D721Med (cell line): ENCODE measurements around the gene CPS1.
A peak's percentile ranks its signal among the peaks of the same experiment; 100 is the strongest.

Source experiments
- DNase-seq: peaks from one replicate; pipeline ENCODE4 v3.0.0; 2011; ENCODE audit warnings: low spot score; ENCODE audit not compliant: insufficient read length
- FAIRE-seq: peaks from 2 replicates; lab custom pipeline; 2011; peaks lifted over from hg19 to GRCh38; lab: Jason Lieb, UNC
- TF ChIP-seq, protein P1 (sequence below): IDR thresholded peaks from 2 replicates; pipeline ENCODE4 v1.5.1; 2012; ENCODE audit warnings: mild to moderate bottlenecking, control low read depth; ENCODE audit not compliant: insufficient read depth; ENCODE audit errors: missing control alignments

Gene CPS1

GRCh38 chr2:210558708-210559107, 2.3 kb downstream of the CPS1 start:
- no peak for FAIRE-seq
- TF ChIP-seq, protein P1, sequence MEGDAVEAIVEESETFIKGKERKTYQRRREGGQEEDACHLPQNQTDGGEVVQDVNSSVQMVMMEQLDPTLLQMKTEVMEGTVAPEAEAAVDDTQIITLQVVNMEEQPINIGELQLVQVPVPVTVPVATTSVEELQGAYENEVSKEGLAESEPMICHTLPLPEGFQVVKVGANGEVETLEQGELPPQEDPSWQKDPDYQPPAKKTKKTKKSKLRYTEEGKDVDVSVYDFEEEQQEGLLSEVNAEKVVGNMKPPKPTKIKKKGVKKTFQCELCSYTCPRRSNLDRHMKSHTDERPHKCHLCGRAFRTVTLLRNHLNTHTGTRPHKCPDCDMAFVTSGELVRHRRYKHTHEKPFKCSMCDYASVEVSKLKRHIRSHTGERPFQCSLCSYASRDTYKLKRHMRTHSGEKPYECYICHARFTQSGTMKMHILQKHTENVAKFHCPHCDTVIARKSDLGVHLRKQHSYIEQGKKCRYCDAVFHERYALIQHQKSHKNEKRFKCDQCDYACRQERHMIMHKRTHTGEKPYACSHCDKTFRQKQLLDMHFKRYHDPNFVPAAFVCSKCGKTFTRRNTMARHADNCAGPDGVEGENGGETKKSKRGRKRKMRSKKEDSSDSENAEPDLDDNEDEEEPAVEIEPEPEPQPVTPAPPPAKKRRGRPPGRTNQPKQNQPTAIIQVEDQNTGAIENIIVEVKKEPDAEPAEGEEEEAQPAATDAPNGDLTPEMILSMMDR = no peak

GRCh38 chr2:210559182-210559581, 2.8 kb downstream of the CPS1 start:
- FAIRE-seq (no peak), DNase-seq (no peak)
- TF ChIP-seq, protein P1 = no peak

More at GRCh38 chr2:210558708-210559107, 2.3 kb downstream of the CPS1 start:
- no peak for DNase-seq

- DNase-seq = no peak
- TF ChIP-seq, protein P1 = no peak
Measured at GRCh38 chr2:210561475-210561874, 5.1 kb downstream of the CPS1 start.

GRCh38 chr2:210562091-210562490, 5.7 kb downstream of the CPS1 start:
- TF ChIP-seq, protein P1 = no peak
- FAIRE-seq = no peak

More at GRCh38 chr2:210561475-210561874, 5.1 kb downstream of the CPS1 start:
- no peak for FAIRE-seq

GRCh38 chr2:210562502-210563080, 6.2 kb downstream of the CPS1 start:
- TF ChIP-seq, protein P1 = no peak
- FAIRE-seq (peak; percentile 83), DNase-seq (no peak)

More at GRCh38 chr2:210562091-210562490, 5.7 kb downstream of the CPS1 start:
- no peak for DNase-seq

DNA sequence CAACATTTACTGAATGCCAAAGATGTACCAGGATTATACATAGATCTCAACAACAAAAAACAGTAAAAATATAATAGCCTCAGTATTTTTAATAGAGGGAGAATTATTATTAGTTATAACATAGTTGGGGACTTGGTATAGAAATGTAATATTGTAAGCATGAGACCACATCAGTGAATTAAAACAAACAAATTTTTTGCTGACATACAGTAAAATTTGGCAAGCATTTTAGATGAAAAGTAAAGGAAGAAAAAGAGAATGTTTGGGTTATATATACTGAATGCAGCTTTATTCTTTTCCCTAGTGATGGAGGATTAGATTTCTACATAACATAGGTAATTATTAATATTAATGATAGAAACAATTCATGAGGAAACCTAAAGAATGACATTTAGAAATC, 10.9 kb downstream of the CPS1 start:
- DNase-seq (no peak), FAIRE-seq (no peak)
- TF ChIP-seq, protein P1 = no peak

GRCh38 chr2:210568108-210568507, 11.7 kb downstream of the CPS1 start:
- DNase-seq (no peak), FAIRE-seq (no peak)
- TF ChIP-seq, protein P1 = no peak
